HepG2 (cell line): ENCODE measurements around the gene ABCA4. TPM values are rescaled to one million over a fixed set of nuclear protein-coding genes. Genes with fewer than 3 reads are reported as not detected.

Experiments
- ATAC-seq: fragments of 200-7000 bp; cut with Tn5 transposase; 3 replicates; pipeline ENCODE4 v1.9.1; 2020; ENCODE audit warnings: mild to moderate bottlenecking, moderate library complexity
- BruUV-seq: library from RNA; stranded (reverse); fragments of 400-500 nt; replicated peaks from 2 replicates; lab custom pipeline; 2021; lab: Mats Ljungman, UMichigan
- CTCF ChIA-PET: fragments of 300-600 bp; formaldehyde crosslinking; extraction: SDS; loops from one replicate; lab custom pipeline; 2021; ENCODE audit warnings: low total read pairs, inconsistent platforms, low intra/inter-chr PET ratio; lab: Yijun Ruan, JAX
- POLR2A ChIA-PET: fragments of 350-600 bp; sonication (Branson Sonifier 250); formaldehyde crosslinking; loops from one replicate; lab custom pipeline; 2020; ENCODE audit warnings: antibody characterized with exemption, inconsistent platforms; lab: Yijun Ruan, JAX
- DNase-seq: peaks from one replicate; pipeline ENCODE4 v3.0.0-alpha.2; 2015; ENCODE audit warnings: low spot score
- FAIRE-seq: peaks from 3 replicates; lab custom pipeline; 2011; peaks lifted over from hg19 to GRCh38; lab: Jason Lieb, UNC
- H2AFZ ChIP-seq: one replicate; pipeline ENCODE4 v1.6.1; 2011; ENCODE audit warnings: low read length, inconsistent platforms
- H3K27ac ChIP-seq: fragments of 300-600 bp; 3 replicates; pipeline ENCODE4 v1.8.0; 2011; ENCODE audit warnings: mixed run types, mild to moderate bottlenecking, mixed read lengths, low read length, inconsistent platforms; ENCODE audit not compliant: insufficient read depth; ENCODE audit errors: extremely low read length
- H3K27me3 ChIP-seq, 2 experiments: fragments of 200-600 bp in 1 of 2; 2 replicates in 1 of 2; 3 replicates in 1 of 2; pipeline versions ENCODE4 v1.6.0 to v1.8.0; 2011; ENCODE audit warnings: low read length in 2 of 2, mild to moderate bottlenecking in 2 of 2, moderate library complexity in 2 of 2, inconsistent platforms in 1 of 2; ENCODE audit not compliant: insufficient read depth in 2 of 2, control insufficient read depth in 1 of 2
- H3K36me3 ChIP-seq, 2 experiments: fragments of 200-600 bp in 1 of 2; replicated peaks in 1 of 2; 2 replicates in 1 of 2; 3 replicates in 1 of 2; pipeline versions ENCODE4 v1.5.1 to v1.8.0; 2011; ENCODE audit warnings: low read length in 2 of 2, inconsistent platforms in 1 of 2; ENCODE audit not compliant: insufficient read depth in 2 of 2, control insufficient read depth in 1 of 2
- H3K4me1 ChIP-seq: 2 replicates; pipeline ENCODE4 v1.5.1; 2012; ENCODE audit warnings: low read length, inconsistent platforms; ENCODE audit not compliant: insufficient read depth
- H3K4me2 ChIP-seq: 2 replicates; pipeline ENCODE4 v1.6.0; 2011; ENCODE audit warnings: low read depth, low read length, inconsistent platforms
- H3K4me3 ChIP-seq, 3 experiments: fragments of 200-600 bp in 1 of 3; sonication (generic), shearing (Covaris generic) in 1 of 3; replicated peaks in 1 of 3; 2 replicates each; pipeline ENCODE4 v1.5.1; 2011 to 2016; ENCODE audit warnings: low read length in 3 of 3, inconsistent platforms in 2 of 3, low read depth in 2 of 3, mild to moderate bottlenecking in 2 of 3, control low read depth in 1 of 3, mixed read lengths in 1 of 3; ENCODE audit not compliant: insufficient read depth in 1 of 3
- H3K79me2 ChIP-seq: one replicate; pipeline ENCODE4 v1.6.1; 2011; ENCODE audit warnings: low read length, inconsistent platforms; ENCODE audit not compliant: insufficient read depth
- H3K9ac ChIP-seq: 2 replicates; pipeline ENCODE4 v1.6.0; 2011; ENCODE audit warnings: mild to moderate bottlenecking, low read depth, low read length, inconsistent platforms; ENCODE audit not compliant: insufficient read depth
- H3K9me3 ChIP-seq: 2 replicates; pipeline ENCODE4 v1.5.1; 2012; ENCODE audit warnings: mild to moderate bottlenecking, low read length
- H4K20me1 ChIP-seq: 2 replicates; pipeline ENCODE4 v1.6.0; 2011; ENCODE audit warnings: inconsistent platforms, mild to moderate bottlenecking, low read length, moderate library complexity; ENCODE audit not compliant: insufficient read depth
- FOXC1 ChIP-seq: sonication (generic); formaldehyde crosslinking; IDR thresholded peaks from 2 replicates; pipeline ENCODE4 v1.8.0; 2022; ENCODE audit warnings: mild to moderate bottlenecking, missing genetic modification reagents, borderline replicate concordance
- HDAC2 ChIP-seq: sonication (generic); formaldehyde crosslinking; IDR thresholded peaks from 2 replicates; pipeline ENCODE4 v1.4.0; 2020; ENCODE audit warnings: missing genetic modification reagents
- MAFF ChIP-seq: IDR thresholded peaks from 2 replicates; pipeline ENCODE4 v1.6.1; 2011; ENCODE audit warnings: low read depth, low read length, improper control_type of control experiment
- NRL ChIP-seq: sonication (generic); formaldehyde crosslinking; IDR thresholded peaks from 2 replicates; pipeline ENCODE4 v1.5.0; 2020; ENCODE audit warnings: missing genetic modification reagents, mild to moderate bottlenecking, moderate library complexity, borderline replicate concordance
- RBFOX2 ChIP-seq: fragments of 200-400 bp; formaldehyde crosslinking; IDR thresholded peaks from 2 replicates; pipeline ENCODE4 v1.6.1; 2017; ENCODE audit warnings: low read depth, mild to moderate bottlenecking, low read length
- SMARCE1 ChIP-seq: fragments of 450-650 bp; IDR thresholded peaks from 2 replicates; pipeline ENCODE4 v1.6.1; 2017; ENCODE audit warnings: borderline replicate concordance
- TAF1 ChIP-seq: sonication (generic); formaldehyde crosslinking; IDR thresholded peaks from 2 replicates; pipeline ENCODE4 v1.4.0; 2020; ENCODE audit warnings: missing genetic modification reagents
- ZFP36L1 ChIP-seq: sonication (generic); formaldehyde crosslinking; IDR thresholded peaks from 2 replicates; pipeline ENCODE4 v1.8.0; 2022; ENCODE audit warnings: mild to moderate bottlenecking, missing genetic modification reagents, moderate library complexity
- ZFP82 ChIP-seq: sonication (generic); formaldehyde crosslinking; IDR thresholded peaks from 2 replicates; pipeline ENCODE4 v1.5.1; 2020; ENCODE audit warnings: mild to moderate bottlenecking, missing genetic modification reagents, borderline replicate concordance
- ZNF280B ChIP-seq: sonication (generic); formaldehyde crosslinking; IDR thresholded peaks from 2 replicates; pipeline ENCODE4 v1.5.0; 2020; ENCODE audit warnings: missing genetic modification reagents, mild to moderate bottlenecking, borderline replicate concordance
- ZNF430 ChIP-seq: sonication (generic); formaldehyde crosslinking; IDR thresholded peaks from 2 replicates; pipeline ENCODE4 v1.9.0; 2021; ENCODE audit warnings: mild to moderate bottlenecking, missing genetic modification reagents
- ZNF746 ChIP-seq: sonication (generic); formaldehyde crosslinking; IDR thresholded peaks from 2 replicates; pipeline ENCODE4 v1.8.0; 2022; ENCODE audit warnings: mild to moderate bottlenecking, missing genetic modification reagents
- ZSCAN9 ChIP-seq: IDR thresholded peaks from 2 replicates; pipeline ENCODE4 v1.6.1; 2016; ENCODE audit warnings: borderline replicate concordance
- WGBS: methylation state at CpG from one replicate; pipeline ENCODE4 v1.1.6; 2017; ENCODE audit warnings: low lambda C conversion rate; 5-methylcytosine and 5-hydroxymethylcytosine counted together
- in situ Hi-C: cut with HindIII; loops from 2 replicates; pipeline ENCODE4 v1.10.0; 2017; ENCODE audit warnings: low pct_unique_long_range_greater_than_20kb; ENCODE audit not compliant: extremely low pct_ligation_motif_present
- intact Hi-C: fragments of 100-400 bp; cut with micrococcal nuclease; formaldehyde crosslinking; loops from one replicate; pipeline ENCODE4 v1.10.0; 2022; ENCODE audit not compliant: unreplicated experiment
- polyA plus RNA-seq, 8 experiments: library from polyadenylated mRNA; depleted of rRNA in 3 of 8; stranded (reverse) in 7 of 8; unstranded in 1 of 8; fragments of >200 nt; fragmentation: Illumina TruSeq in 4 of 8; extraction: Trizol in 4 of 8; gene quantifications; 2 replicates each; pipeline versions ENCODE4 v1.2.1 to v1.2.3, GENCODE V29; 2011 to 2016; ENCODE audit warnings: low read depth in 4 of 8, missing spikeins in 1 of 8, mixed read lengths in 1 of 8; ENCODE audit not compliant: insufficient read depth in 1 of 8
- total RNA-seq, 5 experiments: library from RNA; depleted of rRNA; stranded (reverse); fragments of >200 nt; fragmentation: Illumina TruSeq; extraction: Trizol; gene quantifications; 2 replicates each; pipeline ENCODE4 v1.2.3, GENCODE V29; 2016; ENCODE audit warnings: low read depth in 1 of 5

ABCA4 gene
- total and polyA plus RNA-seq, 2 of the 13 experiments (the other 11 are each of a cell fraction or from before 2014, with no cell fraction given), result 0.24 to 0.67 TPM

- Histone ChIP-seq H3K4me3 (no peak overlapping the region), H3K4me2 (no peak overlapping the region), H3K9ac (no peak overlapping the region), H4K20me1 (no peaks in the 10 kb centered on the region), H3K36me3 (no peaks in the 10 kb centered on the region), H3K9me3 (no peaks in the 10 kb centered on the region), H2AFZ (no peak overlapping the region), H3K27ac (no peak overlapping the region), H3K4me1 (no peaks in the 10 kb centered on the region), H3K79me2 (no peaks in the 10 kb centered on the region), H3K27me3 (0 out of 5 replicates have a peak, but pooled peaks cover 0 to 1% of the 10 kb centered on the region in 2 experiments)
- BruUV-seq, result no TSS peak
- POLR2A ChIA-PET, result no interaction called here
- in situ Hi-C loops, result no loop called here
- DNase-seq, result no peak
- no peak for ATAC-seq
- CTCF ChIA-PET, result no interaction called here
- WGBS, result 71% methylated on average over 13 of the region's 20 CpGs
- FAIRE-seq, result no peak
- TF ChIP-seq NRL (CRISPR knock-in tag), result no peak
- TF ChIP-seq ZFP36L1, result no peak
- TF ChIP-seq HDAC2 (CRISPR knock-in tag), result no peak
- TF ChIP-seq ZFP82, result no peak
- no peak for TF ChIP-seq ZNF280B (CRISPR knock-in tag)
- TF ChIP-seq SMARCE1, result no peak
- TF ChIP-seq RBFOX2, result no peak
- no peak for TF ChIP-seq FOXC1 (CRISPR knock-in tag)
- TF ChIP-seq TAF1 (CRISPR knock-in tag), result no peak
- no peak for TF ChIP-seq ZSCAN9 (CRISPR knock-in tag)
- no peak for TF ChIP-seq ZNF430 (CRISPR knock-in tag)
- TF ChIP-seq ZNF746 (CRISPR knock-in tag), result no peak
- no peak for TF ChIP-seq MAFF
- intact Hi-C loops, result no loop called here
Measured at GRCh38 chr1:94001397-94002045, 119.4 kb downstream of the ABCA4 start.
